ENCODE measurements around the gene ITGA3.
"Not testable (repeated sequence)": the region's sequence is repeated elsewhere in the genome, so short reads cannot be mapped to it uniquely, and the experiment has no call there.

The ITGA3 gene

DNA sequence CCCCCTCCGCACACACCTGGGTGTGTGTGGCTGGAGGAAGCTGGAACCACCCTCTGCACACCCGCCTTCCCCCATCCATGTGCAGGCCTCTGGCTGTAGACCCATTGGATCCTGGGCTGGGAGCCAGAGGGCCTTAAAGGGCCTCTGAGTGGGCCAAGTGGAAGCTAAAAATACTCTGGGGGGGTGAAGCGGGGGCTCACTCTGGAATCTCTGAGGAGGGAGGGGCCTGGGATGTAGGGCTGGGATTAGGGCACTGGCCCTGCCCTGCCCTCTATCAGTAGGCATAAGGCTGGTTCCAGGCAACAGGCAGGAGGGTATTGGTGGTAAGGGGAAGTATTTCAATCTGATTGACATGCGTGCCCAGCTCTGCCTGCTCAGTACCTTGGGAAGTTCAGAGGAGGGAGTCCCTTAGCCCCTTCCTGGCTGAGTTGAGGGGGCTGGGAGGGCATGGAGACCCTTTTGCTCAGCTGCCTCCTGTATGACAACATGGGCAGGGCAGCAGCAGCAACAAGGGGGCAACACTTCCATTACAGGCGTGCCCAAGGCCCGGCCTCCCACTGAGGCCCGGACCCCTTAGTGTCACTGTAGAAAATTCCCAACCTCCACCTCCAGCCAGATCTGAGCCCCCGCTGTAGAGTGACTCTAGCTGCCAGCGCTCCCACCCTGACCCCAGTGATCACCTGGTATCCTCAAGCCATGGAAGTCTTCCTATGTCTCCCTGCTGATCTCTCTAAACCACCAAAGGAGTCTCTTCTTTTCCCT is 5.2 kb downstream of the ITGA3 start:
- Histone ChIP-seq H3K4me3 (ENCODE audit: low read length) (no peak overlapping the region), H3K9me3 (ENCODE audit: low read length) (no peaks in the 10 kb centered on the region), H2AFZ (ENCODE audit: low read depth, low read length) (no peak overlapping the region), H3K36me3 (ENCODE audit: insufficient read depth, low read length) (no peaks in the 10 kb centered on the region), H3K4me1 (ENCODE audit: insufficient read depth, low read length) (peaks cover 4% of the 10 kb centered on the region), H3K27me3 (ENCODE audit: insufficient read depth, low read length) (peaks cover 29% of the 10 kb centered on the region)

- H2AFZ ChIP-seq (ENCODE audit: low read depth, low read length); H3K36me3 ChIP-seq (ENCODE audit: insufficient read depth, low read length); H3K4me1 ChIP-seq (ENCODE audit: insufficient read depth, low read length); H3K4me3 ChIP-seq (ENCODE audit: low read length); H3K9me3 ChIP-seq (ENCODE audit: low read length): not testable (repeated sequence)
- H3K27me3 ChIP-seq (ENCODE audit: insufficient read depth, low read length): peaks cover 29% of the 10 kb centered on the region
Measured at GRCh38 chr17:50061713-50062045, 5.8 kb downstream of the ITGA3 start.

- H2AFZ ChIP-seq (ENCODE audit: low read depth, low read length): no peak overlapping the region
- peaks cover 4% of the 10 kb centered on the region for H3K4me1 ChIP-seq (ENCODE audit: insufficient read depth, low read length)
- H3K27me3 ChIP-seq (ENCODE audit: insufficient read depth, low read length): peaks cover 21% of the 10 kb centered on the region
- H3K36me3 ChIP-seq (ENCODE audit: insufficient read depth, low read length): no peaks in the 10 kb centered on the region
- no peak overlapping the region for H3K4me3 ChIP-seq (ENCODE audit: low read length)
- no peaks in the 10 kb centered on the region for H3K9me3 ChIP-seq (ENCODE audit: low read length)
Measured at GRCh38 chr17:50062293-50063243, 6.7 kb downstream of the ITGA3 start.

DNA sequence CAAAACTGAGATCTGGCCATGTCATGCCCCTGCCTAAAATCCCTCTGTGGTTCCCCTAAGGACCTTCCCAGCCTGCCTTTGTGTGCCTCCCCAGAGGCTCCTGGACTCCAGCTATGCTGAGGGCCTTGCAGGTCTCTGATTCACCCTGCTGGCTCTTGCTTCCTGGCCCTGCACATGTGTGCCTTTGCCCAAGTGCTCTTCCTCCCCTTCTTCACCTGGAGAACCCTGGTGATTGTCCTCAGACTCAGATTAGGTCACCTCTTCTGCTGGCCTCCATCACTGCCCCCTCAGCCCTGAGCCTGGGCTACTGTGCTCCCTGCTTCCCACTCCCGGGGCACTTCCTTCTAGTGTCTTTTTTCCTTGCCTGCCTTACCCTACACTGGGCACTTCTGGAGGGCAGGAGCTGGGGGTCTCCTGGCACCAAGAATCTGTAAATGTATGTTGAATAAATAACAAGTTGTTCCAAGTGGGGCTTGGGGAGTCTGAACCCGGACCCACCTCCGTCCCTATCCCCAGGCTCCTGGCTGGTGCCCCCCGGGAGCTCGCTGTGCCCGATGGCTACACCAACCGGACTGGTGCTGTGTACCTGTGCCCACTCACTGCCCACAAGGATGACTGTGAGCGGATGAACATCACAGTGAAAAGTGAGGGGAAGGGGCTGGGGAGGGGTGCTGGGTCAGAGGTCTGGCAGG is 7.8 kb downstream of the ITGA3 start:
- Histone ChIP-seq H3K9me3 (ENCODE audit: low read length) (no peaks in the 10 kb centered on the region), H3K27me3 (ENCODE audit: insufficient read depth, low read length) (peaks cover 11% of the 10 kb centered on the region), H3K4me1 (ENCODE audit: insufficient read depth, low read length) (peaks cover 4% of the 10 kb centered on the region), H3K4me3 (ENCODE audit: low read length) (no peak overlapping the region), H3K36me3 (ENCODE audit: insufficient read depth, low read length) (no peaks in the 10 kb centered on the region), H2AFZ (ENCODE audit: low read depth, low read length) (no peak overlapping the region)

DNA sequence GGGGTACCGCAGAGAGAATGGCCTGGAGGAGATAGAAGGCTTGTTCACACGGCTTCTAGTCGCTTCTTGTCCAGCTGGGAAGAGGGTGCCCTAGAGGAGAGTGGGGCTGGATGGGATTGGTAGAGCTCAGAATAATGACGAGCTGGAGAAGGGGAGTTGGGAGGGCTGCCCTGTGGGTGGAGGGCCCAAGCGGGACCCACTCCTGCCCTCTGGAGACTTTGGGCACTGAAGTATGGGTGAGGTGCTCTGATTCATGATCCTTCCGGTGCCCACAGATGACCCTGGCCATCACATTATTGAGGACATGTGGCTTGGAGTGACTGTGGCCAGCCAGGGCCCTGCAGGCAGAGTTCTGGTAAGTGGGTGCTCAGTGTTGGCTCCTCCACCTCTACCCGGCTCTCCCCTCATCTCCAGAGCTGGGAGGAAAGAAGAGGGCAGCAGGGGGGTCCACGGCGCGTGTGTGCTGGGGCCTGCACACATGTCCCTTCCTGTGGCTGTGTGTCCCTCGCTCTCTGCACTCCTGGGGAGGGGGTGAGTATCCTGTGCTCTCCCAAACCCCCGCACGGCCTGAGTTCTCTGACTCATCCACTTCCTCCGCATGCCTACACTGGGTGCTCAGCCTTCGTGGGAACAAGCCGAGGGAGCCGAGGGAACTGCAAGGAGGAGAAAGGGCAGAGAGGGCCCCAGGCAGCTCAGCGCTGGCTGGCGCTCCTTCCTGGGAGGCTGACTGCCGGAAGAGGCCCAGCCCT is 8.5 kb downstream of the ITGA3 start:
- H3K9me3 ChIP-seq (ENCODE audit: low read length): no peaks in the 10 kb centered on the region
- peaks cover 3% of the 10 kb centered on the region for H3K27me3 ChIP-seq (ENCODE audit: insufficient read depth, low read length)
- peaks cover 4% of the 10 kb centered on the region for H3K4me1 ChIP-seq (ENCODE audit: insufficient read depth, low read length)
- no peak overlapping the region for H3K4me3 ChIP-seq (ENCODE audit: low read length)
- no peak overlapping the region for H2AFZ ChIP-seq (ENCODE audit: low read depth, low read length)
- no peaks in the 10 kb centered on the region for H3K36me3 ChIP-seq (ENCODE audit: insufficient read depth, low read length)

- H3K4me3 ChIP-seq (ENCODE audit: low read length): no peak overlapping the region
- no peaks in the 10 kb centered on the region for H3K9me3 ChIP-seq (ENCODE audit: low read length)
- no peaks in the 10 kb centered on the region for H3K36me3 ChIP-seq (ENCODE audit: insufficient read depth, low read length)
- peaks cover 4% of the 10 kb centered on the region for H3K4me1 ChIP-seq (ENCODE audit: insufficient read depth, low read length)
- no peak overlapping the region for H2AFZ ChIP-seq (ENCODE audit: low read depth, low read length)
- H3K27me3 ChIP-seq (ENCODE audit: insufficient read depth, low read length): peaks cover 2% of the 10 kb centered on the region
Measured at GRCh38 chr17:50065056-50065455, 9.1 kb downstream of the ITGA3 start.

GRCh38 chr17:50066995-50067394 is 11.1 kb downstream of the ITGA3 start:
- H3K36me3 ChIP-seq (ENCODE audit: insufficient read depth, low read length): no peaks in the 10 kb centered on the region
- H3K9me3 ChIP-seq (ENCODE audit: low read length): no peaks in the 10 kb centered on the region
- H3K4me3 ChIP-seq (ENCODE audit: low read length): no peak overlapping the region
- peaks cover 4% of the 10 kb centered on the region for H3K4me1 ChIP-seq (ENCODE audit: insufficient read depth, low read length)
- H3K27me3 ChIP-seq (ENCODE audit: insufficient read depth, low read length): no peaks in the 10 kb centered on the region
- H2AFZ ChIP-seq (ENCODE audit: low read depth, low read length): no peak overlapping the region

GRCh38 chr17:50067996-50068395 is 12.1 kb downstream of the ITGA3 start:
- Histone ChIP-seq H3K36me3 (ENCODE audit: insufficient read depth, low read length) (no peaks in the 10 kb centered on the region), H3K27me3 (ENCODE audit: insufficient read depth, low read length) (no peaks in the 10 kb centered on the region), H3K4me1 (ENCODE audit: insufficient read depth, low read length) (peaks cover 4% of the 10 kb centered on the region), H3K9me3 (ENCODE audit: low read length) (no peaks in the 10 kb centered on the region), H2AFZ (ENCODE audit: low read depth, low read length) (no peak overlapping the region), H3K4me3 (ENCODE audit: low read length) (no peak overlapping the region)

GRCh38 chr17:50070908-50071680 is 15.2 kb downstream of the ITGA3 start:
- no peaks in the 10 kb centered on the region for H3K27me3 ChIP-seq (ENCODE audit: insufficient read depth, low read length)
- no peaks in the 10 kb centered on the region for H3K36me3 ChIP-seq (ENCODE audit: insufficient read depth, low read length)
- no peak overlapping the region for H2AFZ ChIP-seq (ENCODE audit: low read depth, low read length)
- no peak overlapping the region for H3K4me3 ChIP-seq (ENCODE audit: low read length)
- H3K4me1 ChIP-seq (ENCODE audit: insufficient read depth, low read length): no peaks in the 10 kb centered on the region
- H3K9me3 ChIP-seq (ENCODE audit: low read length): no peaks in the 10 kb centered on the region

DNA sequence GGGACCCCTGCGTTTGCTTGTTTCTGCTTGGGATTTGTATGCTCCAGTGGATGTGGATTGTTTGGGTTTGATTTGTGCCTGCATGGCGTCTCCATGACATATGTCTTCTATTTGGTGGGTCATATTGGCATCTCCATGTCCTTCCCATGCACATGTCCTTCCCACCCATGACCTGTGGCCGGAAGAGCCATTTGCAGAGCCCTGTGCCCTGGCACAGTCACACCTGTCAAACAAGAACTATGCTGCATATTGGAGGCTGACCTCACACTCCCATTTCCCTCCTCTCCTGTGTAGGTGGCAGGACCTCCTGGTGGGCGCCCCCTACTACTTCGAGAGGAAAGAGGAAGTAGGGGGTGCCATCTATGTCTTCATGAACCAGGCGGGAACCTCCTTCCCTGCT is 15.8 kb downstream of the ITGA3 start:
- no peak overlapping the region for H2AFZ ChIP-seq (ENCODE audit: low read depth, low read length)
- H3K4me3 ChIP-seq (ENCODE audit: low read length): no peak overlapping the region
- no peaks in the 10 kb centered on the region for H3K4me1 ChIP-seq (ENCODE audit: insufficient read depth, low read length)
- no peaks in the 10 kb centered on the region for H3K36me3 ChIP-seq (ENCODE audit: insufficient read depth, low read length)
- H3K27me3 ChIP-seq (ENCODE audit: insufficient read depth, low read length): no peaks in the 10 kb centered on the region
- H3K9me3 ChIP-seq (ENCODE audit: low read length): no peaks in the 10 kb centered on the region

DNA sequence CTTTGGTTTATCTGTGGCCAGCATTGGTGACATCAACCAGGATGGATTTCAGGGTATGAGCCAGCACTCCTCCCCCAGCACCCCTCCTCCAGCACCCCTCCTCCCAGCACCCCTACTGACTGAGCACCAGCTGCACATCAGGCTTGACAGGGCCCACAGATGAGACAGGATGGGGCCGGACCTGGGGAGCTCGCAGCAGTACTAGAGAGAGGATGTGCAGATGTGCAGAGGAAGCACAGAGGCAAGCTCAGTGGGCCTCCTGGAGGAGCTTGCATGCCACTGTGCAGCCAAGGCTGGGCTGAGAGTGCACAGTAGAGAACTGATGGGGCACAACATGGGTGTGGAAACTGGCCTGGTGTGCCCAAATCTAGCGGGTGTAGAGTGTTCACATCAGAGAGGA is 16.2 kb downstream of the ITGA3 start:
- Histone ChIP-seq H3K36me3 (ENCODE audit: insufficient read depth, low read length) (no peaks in the 10 kb centered on the region), H3K4me1 (ENCODE audit: insufficient read depth, low read length) (no peaks in the 10 kb centered on the region), H3K27me3 (ENCODE audit: insufficient read depth, low read length) (no peaks in the 10 kb centered on the region), H3K9me3 (ENCODE audit: low read length) (no peaks in the 10 kb centered on the region), H3K4me3 (ENCODE audit: low read length) (no peak overlapping the region), H2AFZ (ENCODE audit: low read depth, low read length) (no peak overlapping the region)

- Histone ChIP-seq H3K4me1 (ENCODE audit: insufficient read depth, low read length) (no peaks in the 10 kb centered on the region), H3K9me3 (ENCODE audit: low read length) (no peaks in the 10 kb centered on the region), H3K4me3 (ENCODE audit: low read length) (no peak overlapping the region), H3K36me3 (ENCODE audit: insufficient read depth, low read length) (no peaks in the 10 kb centered on the region), H2AFZ (ENCODE audit: low read depth, low read length) (no peak overlapping the region), H3K27me3 (ENCODE audit: insufficient read depth, low read length) (no peaks in the 10 kb centered on the region)
Measured at GRCh38 chr17:50072925-50073324, 17.0 kb downstream of the ITGA3 start.

Measured in neuron (in vitro differentiated cells).